Natural killer cell (primary cell): Measurements from ENCODE around the gene GABBR1. TPM values are rescaled to one million over a fixed set of nuclear protein-coding genes. Genes with fewer than 3 reads are reported as not detected.

Experiments used
- ATAC-seq, 3 donors: fragments of 150-1000 bp in 2 of 3; fragments of 200-7000 bp in 1 of 3; cut with Tn5 transposase; 1 replicate in 1 of 3; 2 replicates in 2 of 3; pipeline ENCODE4 v1.10.0; 2021; ENCODE audit warnings: mild to moderate bottlenecking in 2 of 3, moderate library complexity in 2 of 3
- DNase-seq, 2 donors: peaks; one replicate each; pipeline versions ENCODE4 v3.0.0 to v3.0.0-alpha.2; 2013 to 2021; ENCODE audit warnings: mixed read lengths in 1 of 2
- H3K27ac ChIP-seq: one replicate; pipeline ENCODE4 v1.5.1; 2013; ENCODE audit warnings: mild to moderate bottlenecking, low read length
- H3K27me3 ChIP-seq: one replicate; pipeline ENCODE4 v1.6.1; 2013; ENCODE audit warnings: low read length; ENCODE audit not compliant: control insufficient read depth, insufficient read depth
- H3K36me3 ChIP-seq: one replicate; pipeline ENCODE4 v1.6.1; 2013; ENCODE audit warnings: low read length; ENCODE audit not compliant: control insufficient read depth, insufficient read depth
- H3K4me1 ChIP-seq: one replicate; pipeline ENCODE4 v1.6.1; 2013; ENCODE audit warnings: low read length; ENCODE audit not compliant: control insufficient read depth, insufficient read depth
- H3K4me3 ChIP-seq: one replicate; pipeline ENCODE4 v1.5.1; 2013; ENCODE audit warnings: low read length
- H3K9me3 ChIP-seq: one replicate; pipeline ENCODE4 v1.6.1; 2013; ENCODE audit warnings: low read length; ENCODE audit not compliant: control insufficient read depth, insufficient read depth
- H3K27ac Mint-ChIP-seq, 2 donors: one replicate each; pipeline ENCODE4 v1.8.0; 2022; ENCODE audit warnings: mild to moderate bottlenecking in 2 of 2, mixed read lengths in 2 of 2, moderate library complexity in 1 of 2
- H3K27me3 Mint-ChIP-seq, 2 donors: one replicate each; pipeline ENCODE4 v1.8.0; 2022; ENCODE audit warnings: low read depth in 2 of 2, mixed read lengths in 2 of 2
- H3K36me3 Mint-ChIP-seq: one replicate; pipeline ENCODE4 v1.8.0; 2022; ENCODE audit warnings: mixed read lengths
- H3K4me1 Mint-ChIP-seq, 2 donors: one replicate each; pipeline ENCODE4 v1.8.0; 2022; ENCODE audit warnings: mixed read lengths in 2 of 2
- H3K4me3 Mint-ChIP-seq: one replicate; pipeline ENCODE4 v1.8.0; 2022; ENCODE audit warnings: mild to moderate bottlenecking, moderate library complexity, mixed read lengths
- H3K9me3 Mint-ChIP-seq, 2 donors: one replicate each; pipeline ENCODE4 v1.8.0; 2022; ENCODE audit warnings: mixed read lengths in 2 of 2
- WGBS: methylation state at CpG from one replicate; pipeline ENCODE4 v1.1.7; 2013; ENCODE audit warnings: missing lambda C conversion rate; ENCODE audit not compliant: insufficient coverage; 5-methylcytosine and 5-hydroxymethylcytosine counted together
- intact Hi-C: fragments of 100-400 bp; cut with micrococcal nuclease; formaldehyde crosslinking; loops from one replicate; pipeline ENCODE4 v1.14.2; 2022
- total RNA-seq, 4 donors: library from RNA; stranded (reverse); fragments of 120-200 nt in 1 of 4; gene quantifications; one replicate each; pipeline versions ENCODE4 v1.2.3 to v1.2.4, GENCODE V29; 2013 to 2022
- TF ChIP-seq, protein P1 (sequence below): fragments of 200-600 bp; IDR thresholded peaks from one replicate; pipeline ENCODE4 v1.8.0; 2022; ENCODE audit warnings: antibody characterized with exemption

The GABBR1 gene
- total RNA-seq, 3 donors from 2014 or later (not counting 1 experiment from before 2014, with no cell fraction given): 7.6 to 12.8 (median 10.9) TPM

DNA sequence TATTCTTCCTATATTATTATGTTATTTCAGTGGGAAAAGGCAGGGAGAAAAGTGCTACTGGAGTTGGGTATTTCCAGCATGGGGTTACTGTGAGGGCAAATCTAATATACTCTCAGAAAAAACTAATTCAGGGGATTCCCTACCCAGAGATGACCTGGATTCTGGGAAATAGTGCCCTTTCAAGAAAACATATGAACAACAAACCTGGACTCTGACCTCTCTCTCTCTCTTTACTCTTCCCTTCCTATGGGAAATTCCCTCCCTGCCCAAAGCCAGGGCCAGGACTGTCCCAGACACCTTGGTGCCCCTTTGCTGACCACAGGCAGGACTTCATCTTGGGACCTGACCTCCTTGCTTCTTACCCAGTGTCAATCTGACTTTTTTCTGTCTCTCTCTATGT, 71.9 kb downstream of the GABBR1 start:
- no peak overlapping the region for H3K27ac ChIP-seq
- intact Hi-C loops: no loop called here
- no peak overlapping the region for H3K4me3 ChIP-seq
- no peaks in the 10 kb centered on the region for H3K9me3 ChIP-seq
- Mint-ChIP-seq H3K36me3 (peaks cover 5% of the 10 kb centered on the region), H3K27ac (no peak overlapping the region), H3K27me3 (peaks cover 44 to 74% of the 10 kb centered on the region in 2 donors), H3K4me3 (no peak overlapping the region), H3K4me1 (no peaks in the 10 kb centered on the region), H3K9me3 (no peaks in the 10 kb centered on the region)
- ATAC-seq: no peak
- H3K36me3 ChIP-seq: no peaks in the 10 kb centered on the region
- DNase-seq: no peak
- peaks cover 5% of the 10 kb centered on the region for H3K27me3 ChIP-seq
- TF ChIP-seq, protein P1, sequence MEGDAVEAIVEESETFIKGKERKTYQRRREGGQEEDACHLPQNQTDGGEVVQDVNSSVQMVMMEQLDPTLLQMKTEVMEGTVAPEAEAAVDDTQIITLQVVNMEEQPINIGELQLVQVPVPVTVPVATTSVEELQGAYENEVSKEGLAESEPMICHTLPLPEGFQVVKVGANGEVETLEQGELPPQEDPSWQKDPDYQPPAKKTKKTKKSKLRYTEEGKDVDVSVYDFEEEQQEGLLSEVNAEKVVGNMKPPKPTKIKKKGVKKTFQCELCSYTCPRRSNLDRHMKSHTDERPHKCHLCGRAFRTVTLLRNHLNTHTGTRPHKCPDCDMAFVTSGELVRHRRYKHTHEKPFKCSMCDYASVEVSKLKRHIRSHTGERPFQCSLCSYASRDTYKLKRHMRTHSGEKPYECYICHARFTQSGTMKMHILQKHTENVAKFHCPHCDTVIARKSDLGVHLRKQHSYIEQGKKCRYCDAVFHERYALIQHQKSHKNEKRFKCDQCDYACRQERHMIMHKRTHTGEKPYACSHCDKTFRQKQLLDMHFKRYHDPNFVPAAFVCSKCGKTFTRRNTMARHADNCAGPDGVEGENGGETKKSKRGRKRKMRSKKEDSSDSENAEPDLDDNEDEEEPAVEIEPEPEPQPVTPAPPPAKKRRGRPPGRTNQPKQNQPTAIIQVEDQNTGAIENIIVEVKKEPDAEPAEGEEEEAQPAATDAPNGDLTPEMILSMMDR: no peak
- H3K4me1 ChIP-seq: no peaks in the 10 kb centered on the region

DNA sequence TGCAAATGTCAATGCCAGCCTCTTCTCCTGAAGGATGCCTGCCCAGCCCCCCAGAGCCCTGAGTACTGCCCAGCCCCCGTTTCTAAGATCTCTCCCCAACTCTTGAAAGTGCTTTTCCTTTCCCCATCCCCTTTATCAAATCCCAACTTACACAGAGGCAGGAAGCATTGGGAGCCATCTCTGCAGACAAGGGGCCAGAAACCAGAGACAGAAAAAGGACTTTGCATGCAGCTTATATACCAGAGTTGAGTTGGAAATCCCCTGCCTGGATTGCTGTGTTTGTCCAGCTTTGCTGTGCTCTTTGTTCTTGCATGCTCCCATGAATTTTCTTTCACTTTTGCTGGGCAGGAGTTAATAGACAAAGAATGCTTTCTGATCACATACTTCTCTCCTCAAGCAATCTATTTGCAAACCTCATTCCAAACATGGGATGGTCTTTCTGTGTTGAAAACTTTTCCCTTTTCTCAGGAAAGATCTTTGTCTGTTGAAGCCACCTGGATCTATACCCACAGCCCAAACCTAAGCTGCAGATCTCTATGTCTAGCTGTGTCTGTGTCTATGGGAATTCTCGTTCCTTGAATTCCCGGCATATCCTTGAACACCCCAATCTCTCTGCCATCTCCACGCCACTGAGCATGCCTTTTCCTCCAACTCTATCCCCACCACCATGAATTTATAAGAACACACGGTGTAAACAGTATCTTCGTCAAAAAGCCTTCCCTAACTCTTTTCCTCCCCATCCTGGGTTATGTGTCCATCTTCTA, 73.3 kb downstream of the GABBR1 start, which contains the start of gene UBD:
TSS of gene UBD (minus strand) at position 209 of the 764 bp plus-strand sequence. CDS start at position 178, 31 bp downstream.
- ATAC-seq: no peak
- no peak within 1 kb of the TSS for H3K4me3 Mint-ChIP-seq
- H3K9me3 Mint-ChIP-seq: no peaks in the 10 kb centered on the region
- TF ChIP-seq, protein P1: no peak
- H3K9me3 ChIP-seq: no peaks in the 10 kb centered on the region
- 84% methylated on average over 6 of the region's 6 CpGs for WGBS
- peaks cover 6% of the 10 kb centered on the region for H3K36me3 Mint-ChIP-seq
- H3K27ac Mint-ChIP-seq: no peak within 1 kb of the TSS
- intact Hi-C loops: no loop called here
- peaks cover 11% of the 10 kb centered on the region for H3K27me3 ChIP-seq
- H3K4me1 Mint-ChIP-seq: no peaks in the 10 kb centered on the region
- H3K27me3 Mint-ChIP-seq: peaks cover 48 to 77% of the 10 kb centered on the region in 2 donors
- H3K4me1 ChIP-seq: no peaks in the 10 kb centered on the region
- H3K36me3 ChIP-seq: no peaks in the 10 kb centered on the region
- H3K27ac ChIP-seq: no peak within 1 kb of the TSS
- H3K4me3 ChIP-seq: no peak within 1 kb of the TSS
- DNase-seq: no peak

DNA sequence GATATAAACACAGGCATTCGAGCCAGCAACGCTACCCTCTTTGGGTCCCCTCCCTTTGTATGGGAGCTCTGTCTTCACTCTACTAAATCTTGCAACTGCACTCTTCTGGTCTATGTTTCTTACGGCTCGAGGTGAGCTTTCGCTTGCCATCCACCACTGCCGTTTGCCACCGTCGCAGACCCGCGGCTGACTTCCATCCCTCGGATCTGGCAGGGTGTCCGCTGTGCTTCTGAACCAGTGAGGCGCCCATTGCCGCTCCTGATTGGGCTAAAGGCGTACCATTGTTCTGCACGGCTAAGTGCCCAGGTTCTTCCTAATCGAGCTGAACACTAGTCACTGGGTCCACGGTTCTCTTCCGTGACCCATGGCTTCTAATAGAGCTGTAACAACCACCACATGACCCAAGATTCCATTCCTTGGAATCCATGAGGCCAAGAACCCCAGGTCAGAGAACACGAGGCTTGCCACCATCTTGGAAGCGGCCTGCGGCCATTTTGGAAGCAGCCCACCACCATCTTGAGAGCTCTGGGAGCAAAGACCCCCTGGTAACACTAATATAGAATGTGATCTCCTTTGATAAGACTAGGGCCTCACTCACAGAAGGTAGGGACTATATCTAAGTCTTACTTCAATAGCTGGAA, 74.4 kb downstream of the GABBR1 start:
- H3K9me3 Mint-ChIP-seq: no peaks in the 10 kb centered on the region
- no peak overlapping the region for H3K27ac Mint-ChIP-seq
- peaks cover 4 to 5% of the 10 kb centered on the region in 2 donors for H3K4me1 Mint-ChIP-seq
- TF ChIP-seq, protein P1: no peak
- no peak for DNase-seq
- H3K36me3 Mint-ChIP-seq: peaks cover 6% of the 10 kb centered on the region
- H3K27ac ChIP-seq: no peak overlapping the region
- H3K36me3 ChIP-seq: no peaks in the 10 kb centered on the region
- no peaks in the 10 kb centered on the region for H3K9me3 ChIP-seq
- no peak overlapping the region for H3K4me3 ChIP-seq
- intact Hi-C loops: no loop called here
- 89% methylated on average over 22 of the region's 22 CpGs for WGBS
- H3K4me3 Mint-ChIP-seq: no peak overlapping the region
- no peak for ATAC-seq
- peaks cover 20% of the 10 kb centered on the region for H3K27me3 ChIP-seq
- H3K4me1 ChIP-seq: peaks cover 4% of the 10 kb centered on the region
- peaks cover 57 to 87% of the 10 kb centered on the region in 2 donors for H3K27me3 Mint-ChIP-seq
